NCI-H1105 treated with DMSO at 0.1 percent for 48 hours (cell line): ENCODE results near the gene ST3GAL6.

Experiments
- DNase-seq: peaks from one replicate; lab custom pipeline; 2025; lab: John Stamatoyannopoulos, UW

ST3GAL6 gene

DNA sequence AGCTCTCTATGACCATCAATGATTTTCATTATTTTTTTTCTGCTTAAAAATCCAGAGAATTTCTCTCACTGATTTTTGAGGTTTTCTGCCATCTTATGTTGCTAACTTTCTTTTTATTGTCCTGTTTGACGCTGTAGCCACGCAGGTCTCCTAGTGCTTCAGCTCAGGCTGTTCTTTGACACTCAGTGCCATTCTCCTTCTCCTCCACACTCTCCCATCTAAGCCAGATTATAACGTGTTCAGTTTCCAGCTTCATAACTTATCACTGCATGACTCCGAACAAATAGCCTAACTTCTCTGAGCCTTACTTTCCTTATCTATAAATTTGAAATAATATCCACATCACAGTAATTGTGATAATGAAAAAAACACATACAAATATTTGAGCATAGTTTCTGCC lies 22.8 kb upstream of the ST3GAL6 start:
- DNase-seq, result no peak

DNA sequence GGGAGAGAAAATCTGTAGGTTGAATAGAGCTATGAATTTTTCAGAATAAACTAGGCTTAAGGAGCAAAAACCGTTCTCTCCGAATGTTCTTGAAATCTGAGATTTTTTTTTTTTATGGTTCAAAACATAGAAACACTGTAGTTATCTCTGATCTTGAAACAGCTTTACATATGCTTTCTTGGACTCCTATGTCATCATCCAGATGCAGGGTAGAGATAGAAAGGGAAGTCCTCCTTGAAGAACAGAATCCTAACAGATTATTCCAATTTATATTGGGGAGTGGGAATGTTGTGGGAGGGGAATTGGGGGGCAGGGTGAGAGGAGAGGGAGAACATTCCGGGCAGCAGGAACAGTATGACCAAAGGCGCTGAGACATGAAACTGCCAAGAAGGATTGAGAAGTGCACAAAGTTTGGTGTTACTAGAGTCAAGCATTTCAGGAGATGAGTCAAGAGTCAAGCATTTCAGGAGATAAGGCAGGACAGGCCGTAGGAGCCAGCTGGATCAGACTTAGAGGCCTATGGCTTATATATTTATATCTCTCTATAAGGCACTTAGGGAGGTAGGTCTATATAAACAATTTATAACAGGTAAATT lies 21.9 kb upstream of the ST3GAL6 start:
- DNase-seq, result no peak

DNA sequence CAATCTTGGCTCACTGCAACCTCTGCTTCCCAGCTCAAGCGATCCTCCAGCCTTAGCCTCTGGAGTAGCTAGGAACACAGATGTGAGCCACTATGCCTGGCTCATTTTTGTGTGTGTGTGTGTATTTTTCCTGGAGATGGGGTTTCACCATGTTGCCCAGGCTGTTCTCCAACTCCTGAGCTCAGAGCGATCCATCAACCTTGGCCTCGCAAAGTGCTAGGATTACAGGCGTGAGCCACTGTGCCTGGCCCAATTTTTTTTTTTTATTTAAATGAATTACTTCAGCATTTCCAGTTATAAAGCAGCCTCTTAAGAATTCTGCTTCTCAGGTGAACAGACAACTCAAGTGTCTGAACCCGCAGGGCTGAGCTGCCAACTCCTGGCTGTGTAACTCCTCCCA lies 20.1 kb upstream of the ST3GAL6 start:
- DNase-seq, result no peak

DNA sequence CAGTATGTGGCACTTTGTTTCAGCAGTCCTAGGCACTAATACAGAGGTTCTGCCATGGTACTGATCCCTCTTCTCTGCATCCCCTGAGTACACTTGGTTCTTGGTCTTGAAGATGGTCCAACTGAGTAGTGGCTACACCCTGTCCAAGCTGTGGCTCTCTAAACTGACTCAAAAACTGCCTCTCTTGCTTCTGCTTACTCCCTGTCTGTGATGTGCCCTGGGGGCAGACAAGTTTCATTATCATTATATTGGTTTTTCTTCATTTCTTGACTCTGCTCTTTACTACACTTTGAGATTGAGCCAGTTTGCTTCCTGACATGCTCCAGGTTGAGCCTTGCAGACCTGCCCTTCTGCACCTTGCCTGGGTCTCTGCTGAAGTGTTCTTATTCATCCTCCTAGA lies 18.9 kb upstream of the ST3GAL6 start:
- DNase-seq, result no peak

DNA sequence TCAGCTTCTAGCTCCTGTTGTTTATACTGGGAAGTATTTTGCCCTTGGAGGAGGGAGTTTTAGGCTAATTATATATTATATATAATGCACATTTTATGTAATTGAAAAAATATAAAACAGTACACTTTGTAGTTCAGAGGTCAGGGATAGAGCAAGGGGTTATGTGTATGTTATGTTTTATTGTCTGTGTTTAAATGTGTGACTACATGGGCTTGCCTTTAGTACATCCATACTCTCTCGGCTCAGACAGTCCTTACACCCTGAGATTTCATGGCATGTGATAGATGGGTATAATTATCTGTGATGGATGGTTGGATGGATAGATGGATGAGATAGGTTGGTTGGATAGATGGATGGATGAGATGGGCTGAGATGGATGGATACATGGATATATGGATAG lies 17.4 kb upstream of the ST3GAL6 start:
- DNase-seq, result no peak

DNA sequence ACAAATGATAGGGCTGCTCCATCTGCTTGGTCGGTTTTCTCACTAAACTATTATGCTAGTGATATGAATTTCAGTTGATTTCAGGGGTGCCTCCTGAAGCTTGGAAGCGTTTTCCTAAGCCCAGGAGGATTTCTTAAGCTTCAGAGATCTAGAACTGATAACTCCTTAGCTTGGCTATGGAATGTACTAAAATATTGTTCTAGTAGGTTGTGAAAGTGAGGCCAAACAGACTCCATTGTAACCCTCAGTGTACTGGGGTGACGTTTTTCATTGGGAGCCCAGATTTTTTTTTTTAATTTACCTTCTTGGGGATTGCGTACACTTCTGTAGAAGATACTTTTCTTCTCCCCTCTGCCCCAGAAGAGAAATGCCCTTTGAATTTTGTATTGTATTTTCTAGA lies 17.0 kb upstream of the ST3GAL6 start:
- no peak for DNase-seq

DNA sequence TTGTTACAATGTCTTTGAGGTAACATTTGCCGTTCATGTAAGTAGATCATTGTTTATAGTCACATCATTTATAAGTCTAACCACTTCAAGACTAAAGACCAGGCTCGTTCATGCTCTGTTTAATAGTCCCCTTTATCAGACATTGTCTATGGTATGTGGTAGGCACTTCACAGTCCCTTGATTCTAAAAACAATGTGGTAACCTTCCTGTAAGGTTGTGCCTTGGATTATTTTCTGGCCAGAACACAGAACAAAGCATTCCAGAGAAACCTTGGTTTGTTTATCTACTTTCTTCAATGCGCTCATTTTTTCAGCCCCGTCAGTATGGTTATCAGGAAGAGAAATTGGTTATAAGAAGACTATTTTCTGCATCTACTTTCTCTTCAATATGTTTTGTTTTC lies 16.3 kb upstream of the ST3GAL6 start:
- no peak for DNase-seq

DNA sequence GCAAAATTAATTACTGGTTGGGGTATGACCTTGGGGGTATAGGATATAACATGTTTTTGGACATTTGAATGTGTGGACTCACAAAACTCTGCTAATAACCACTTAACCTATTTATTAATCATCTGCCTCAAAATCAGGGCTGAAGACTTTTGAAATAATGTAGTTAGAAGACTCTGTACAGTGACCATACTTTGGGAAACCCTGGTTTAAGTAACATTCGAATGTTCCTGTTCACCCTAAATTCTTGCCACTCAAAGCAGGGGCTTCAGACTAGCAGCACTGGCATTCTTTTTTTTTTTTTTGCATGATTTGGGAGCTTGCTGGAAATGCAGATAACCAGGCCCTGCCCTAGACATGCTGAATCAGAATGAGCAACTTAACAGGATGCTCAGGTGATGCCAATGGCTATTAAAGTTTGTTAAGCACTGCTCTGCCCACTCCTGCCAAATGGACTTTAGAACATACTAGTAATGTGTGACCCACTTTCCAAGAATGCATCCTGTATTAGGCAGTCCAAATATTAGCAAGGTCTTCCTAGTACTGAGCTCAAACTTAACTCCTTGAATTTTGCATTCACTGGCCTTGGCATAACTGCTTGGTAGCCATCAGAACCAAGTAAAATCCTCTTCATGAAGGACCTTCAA lies 12.7 kb upstream of the ST3GAL6 start:
- no peak for DNase-seq

DNA sequence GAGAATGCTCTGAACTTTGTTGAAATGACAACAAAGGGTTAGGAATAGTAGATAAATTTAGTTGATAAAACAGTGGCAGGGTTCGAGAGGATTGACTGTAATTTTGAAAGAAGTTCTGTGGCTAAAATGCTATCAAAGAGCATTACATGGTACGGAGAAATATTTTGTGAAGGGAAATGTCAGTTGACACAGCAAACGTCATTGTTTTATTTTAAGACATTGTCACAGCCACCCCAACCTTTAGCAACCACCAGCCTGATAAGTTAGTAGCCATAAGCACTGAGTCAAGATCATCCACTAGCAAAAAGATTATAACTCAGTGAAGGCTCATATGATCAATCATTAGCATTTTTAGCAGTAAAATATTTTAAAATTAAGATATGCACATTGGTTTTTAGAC lies 8.7 kb upstream of the ST3GAL6 start:
- DNase-seq, result no peak

DNA sequence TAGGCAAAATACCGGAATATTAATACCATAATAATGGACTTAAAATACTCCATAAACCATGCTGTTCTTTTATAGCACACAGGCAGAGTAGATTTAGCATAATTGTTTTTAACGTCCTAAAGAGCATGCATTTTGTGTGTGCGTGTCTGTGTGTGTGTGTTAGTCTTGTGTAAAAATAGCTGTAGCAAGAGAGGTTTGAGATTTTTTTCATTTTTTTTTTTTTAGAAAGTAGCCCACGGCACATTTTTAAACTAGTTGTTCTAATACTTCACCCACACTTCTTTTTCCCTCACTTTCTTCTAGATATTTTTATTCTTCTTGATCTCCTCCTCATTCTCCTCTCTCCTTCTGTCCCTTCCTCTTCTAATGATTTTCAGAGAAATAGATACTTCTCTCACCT lies 7.5 kb upstream of the ST3GAL6 start:
- no peak for DNase-seq

DNA sequence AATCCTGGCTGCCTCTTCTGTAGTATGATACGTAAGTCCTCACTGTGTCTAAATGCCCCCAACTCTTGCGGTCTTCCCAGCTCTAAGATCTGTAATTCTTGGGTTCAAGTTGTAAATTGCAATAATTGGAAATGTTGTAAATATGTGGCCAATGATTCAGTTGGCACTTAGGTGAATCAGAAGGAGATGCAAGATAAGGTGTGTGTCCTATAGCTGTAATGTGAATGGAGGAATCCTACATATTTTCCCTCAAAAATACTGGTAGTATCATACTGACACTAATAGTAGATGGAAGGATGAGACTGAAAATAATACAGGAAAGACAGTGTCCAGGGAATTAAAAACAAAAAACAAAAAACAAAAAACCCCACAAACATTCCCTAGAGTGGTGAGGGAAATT lies 3.5 kb upstream of the ST3GAL6 start:
- DNase-seq, result no peak

DNA sequence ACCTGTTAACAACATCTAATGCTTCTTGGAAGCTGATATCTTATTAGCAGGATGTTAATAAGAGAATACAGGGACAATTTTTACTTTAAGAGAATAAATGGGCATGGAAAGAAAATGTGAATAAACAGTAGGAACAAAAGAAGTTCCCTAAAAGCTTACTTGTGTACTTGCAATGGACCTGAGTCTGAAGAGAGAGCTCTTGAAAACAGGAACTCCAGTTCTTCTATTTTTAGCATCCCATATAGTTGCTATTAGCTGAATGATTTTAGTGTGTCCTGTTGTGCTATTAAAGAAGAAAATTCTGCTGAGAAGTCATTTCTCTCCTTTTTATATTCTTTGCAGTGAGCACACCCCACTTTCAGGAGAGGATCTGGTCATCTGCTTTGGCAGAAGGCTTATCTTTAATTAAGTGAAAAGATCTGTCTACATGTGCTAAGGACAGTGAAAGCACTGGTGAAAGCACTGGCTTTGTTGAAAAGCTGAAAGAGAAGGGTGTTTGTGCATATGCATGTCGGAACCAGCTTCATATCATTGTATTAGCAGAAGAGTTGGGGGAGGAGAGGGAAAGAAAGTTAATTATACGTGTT lies 1.4 kb upstream of the ST3GAL6 start:
- no peak for DNase-seq

DNA sequence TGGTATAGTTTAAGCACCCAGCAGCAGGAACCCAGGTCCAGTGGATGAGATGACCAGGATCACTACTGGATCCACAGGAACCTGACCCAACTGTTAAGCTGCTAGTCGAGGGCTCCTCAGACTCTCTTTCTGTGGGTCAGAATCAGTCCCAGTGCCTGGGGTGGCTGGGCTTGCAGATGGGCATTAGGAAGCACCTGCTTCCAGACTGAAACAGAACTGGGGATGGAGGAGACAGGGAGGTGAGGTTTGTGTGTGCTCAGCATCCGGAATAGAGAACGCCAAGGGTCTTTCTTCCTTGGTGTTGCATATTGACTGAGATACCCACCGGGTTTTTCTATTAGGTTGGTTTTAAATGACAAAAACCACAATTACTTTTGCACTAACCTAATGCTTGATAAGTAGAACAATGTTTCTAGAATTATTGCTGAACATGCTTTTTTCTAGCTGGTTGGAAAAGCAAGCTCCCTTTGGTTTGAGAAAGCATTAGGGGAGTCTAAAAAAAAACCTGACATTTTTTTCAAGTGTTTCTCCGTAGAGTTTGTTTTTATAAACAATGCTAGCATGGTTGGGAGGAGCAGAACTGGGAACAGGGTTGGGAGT lies 779 bp downstream of the ST3GAL6 start:
- DNase-seq, result no peak

DNA sequence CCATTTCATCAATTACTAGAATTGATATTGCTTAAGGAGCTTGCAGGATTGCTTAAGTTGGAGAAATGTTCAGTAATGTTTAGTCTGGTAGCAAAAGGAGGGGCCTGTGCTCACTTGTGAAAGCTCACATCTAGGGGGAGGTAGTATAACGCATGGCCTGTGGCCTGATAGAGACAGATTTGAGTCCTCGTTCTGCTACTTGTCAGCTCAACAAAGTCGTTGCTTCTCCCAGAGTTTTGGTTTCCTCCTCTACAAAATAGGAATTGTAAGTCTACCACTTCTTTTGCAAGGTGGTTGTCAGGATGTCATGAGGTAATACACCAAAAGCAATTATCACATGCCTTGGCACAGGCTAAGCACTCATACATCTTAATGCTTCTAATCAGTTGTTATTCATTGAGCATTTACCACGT lies 1.3 kb downstream of the ST3GAL6 start:
- DNase-seq, result no peak

DNA sequence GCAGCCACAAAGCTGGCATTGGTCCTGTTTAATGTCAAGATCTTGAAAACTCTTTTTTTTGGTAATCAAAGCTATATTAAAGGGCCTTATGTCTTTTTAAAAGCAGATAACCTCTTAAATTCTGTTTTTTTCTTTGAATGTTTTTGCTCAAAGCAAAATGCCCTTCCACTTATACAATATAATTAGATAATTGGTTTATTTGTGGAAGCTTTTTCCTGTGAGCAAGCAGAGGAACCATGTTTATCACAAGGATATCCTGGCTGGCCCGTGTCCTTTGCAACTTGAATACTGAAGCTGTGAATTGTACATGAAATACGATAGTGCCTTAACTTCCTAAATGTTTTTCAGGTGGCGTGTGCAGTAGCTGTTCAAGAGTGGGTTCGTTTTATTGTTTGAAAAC lies 2.6 kb downstream of the ST3GAL6 start:
- DNase-seq, result peak; percentile 17

DNA sequence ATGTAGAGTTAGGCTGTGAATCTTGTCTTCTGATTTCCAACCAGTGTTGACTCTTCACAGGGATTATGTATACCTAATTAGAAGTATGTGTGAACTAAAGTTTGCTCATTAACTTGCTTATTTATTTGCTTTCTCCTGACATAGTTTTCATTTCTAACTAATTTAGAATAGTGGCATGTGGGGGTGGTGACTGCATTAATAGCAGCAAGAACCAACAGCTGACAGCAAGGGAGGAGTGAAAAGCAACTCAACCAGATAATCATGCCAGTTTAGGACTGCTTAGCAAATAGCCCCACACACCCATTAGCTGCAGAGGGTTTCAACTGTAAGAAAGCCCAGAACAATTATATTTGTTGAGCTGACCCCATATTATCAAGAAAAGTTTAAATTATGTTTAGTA lies 3.8 kb downstream of the ST3GAL6 start:
- DNase-seq, result no peak

DNA sequence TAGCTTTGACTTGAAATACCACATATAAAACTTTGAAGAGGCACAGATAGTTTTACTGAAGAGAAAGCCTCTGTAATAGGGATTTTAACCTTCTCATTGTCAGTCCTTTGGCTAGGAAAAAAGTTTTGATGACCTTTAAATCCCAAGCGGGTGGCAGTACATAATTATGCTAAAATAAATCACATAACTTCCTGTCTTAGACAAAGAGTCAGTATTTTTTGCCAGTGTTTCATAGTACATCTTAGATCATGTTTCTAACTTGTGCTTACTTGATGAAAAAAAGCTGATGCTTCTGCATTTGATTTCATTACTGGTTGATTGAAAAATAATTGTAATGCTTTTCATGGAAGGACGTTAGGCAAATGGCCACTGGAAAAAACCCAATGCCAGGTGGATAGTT lies 5.8 kb downstream of the ST3GAL6 start:
- DNase-seq, result no peak

DNA sequence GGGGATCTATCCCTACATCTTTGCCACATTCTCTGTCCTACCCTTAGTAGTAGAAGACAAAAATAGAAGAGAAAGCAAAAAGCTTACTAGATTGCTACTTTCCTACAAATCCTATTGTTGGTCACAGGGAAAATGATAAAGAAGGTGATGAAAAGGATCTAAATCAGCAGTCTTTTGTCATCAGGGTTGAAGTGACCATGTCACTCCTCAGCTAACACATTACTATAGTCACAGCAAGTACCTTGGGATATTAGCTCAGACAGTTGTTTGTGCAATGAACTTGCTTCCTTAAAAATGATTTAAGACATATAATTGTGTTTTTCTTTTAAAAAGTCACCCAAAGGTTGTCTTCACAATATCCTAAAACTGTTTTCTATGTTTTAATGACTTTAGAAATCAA lies 6.3 kb downstream of the ST3GAL6 start:
- DNase-seq, result no peak

DNA sequence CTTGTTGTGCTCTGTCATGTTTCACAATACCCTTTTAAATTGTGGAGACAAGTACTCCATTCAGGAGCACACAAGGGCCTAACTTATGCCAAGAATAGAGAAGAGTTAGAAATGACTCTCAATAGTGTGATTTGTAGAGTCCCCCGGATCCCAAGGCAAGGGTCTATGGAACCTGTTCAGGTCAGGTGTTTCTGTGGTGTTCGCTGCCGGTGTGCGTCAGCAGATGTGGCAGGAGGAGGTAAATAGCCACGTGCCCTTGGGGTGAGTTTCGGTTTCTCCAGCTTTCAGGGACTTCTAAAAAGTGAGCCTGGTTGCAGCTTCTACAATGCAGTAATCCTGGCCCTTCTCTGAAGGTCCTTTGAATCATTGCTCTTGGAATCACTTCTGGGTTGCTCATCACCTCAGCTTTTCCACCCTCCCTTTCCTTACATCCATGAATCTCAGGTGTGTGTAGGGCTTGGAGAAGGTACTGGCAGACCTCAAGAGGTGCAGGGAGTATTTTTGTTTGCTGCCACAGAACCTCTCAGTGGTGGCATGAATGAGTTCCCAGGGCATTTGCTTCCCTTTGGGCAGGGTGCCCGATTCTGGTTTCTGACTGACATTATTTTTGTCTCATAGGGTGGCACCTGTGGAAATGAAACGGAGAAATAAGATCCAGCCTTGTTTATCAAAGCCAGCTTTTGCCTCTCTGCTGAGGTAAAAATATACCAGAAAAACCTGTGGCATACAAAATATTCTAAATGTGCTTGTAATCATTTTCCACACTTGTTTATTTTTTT lies 7.3 kb downstream of the ST3GAL6 start:
- no peak for DNase-seq

DNA sequence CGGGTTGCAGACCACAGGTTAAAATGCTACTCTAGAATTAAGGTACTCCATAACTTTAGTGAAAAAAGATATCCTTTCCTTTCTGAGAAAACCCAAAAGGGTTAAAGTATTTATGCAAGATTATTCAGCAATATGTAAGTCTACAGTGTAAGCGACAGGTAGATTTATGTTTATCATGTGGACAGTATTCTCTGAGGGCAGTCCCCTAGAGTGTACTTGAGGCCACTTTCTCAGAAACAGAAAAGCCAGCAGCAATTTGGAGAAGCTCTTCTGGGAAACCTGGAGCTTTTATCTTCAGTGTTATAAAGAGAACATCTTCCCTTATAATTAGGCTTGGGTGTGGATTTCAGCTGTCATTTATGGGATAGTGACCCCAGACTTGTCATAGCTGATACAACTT lies 8.9 kb downstream of the ST3GAL6 start:
- no peak for DNase-seq

DNA sequence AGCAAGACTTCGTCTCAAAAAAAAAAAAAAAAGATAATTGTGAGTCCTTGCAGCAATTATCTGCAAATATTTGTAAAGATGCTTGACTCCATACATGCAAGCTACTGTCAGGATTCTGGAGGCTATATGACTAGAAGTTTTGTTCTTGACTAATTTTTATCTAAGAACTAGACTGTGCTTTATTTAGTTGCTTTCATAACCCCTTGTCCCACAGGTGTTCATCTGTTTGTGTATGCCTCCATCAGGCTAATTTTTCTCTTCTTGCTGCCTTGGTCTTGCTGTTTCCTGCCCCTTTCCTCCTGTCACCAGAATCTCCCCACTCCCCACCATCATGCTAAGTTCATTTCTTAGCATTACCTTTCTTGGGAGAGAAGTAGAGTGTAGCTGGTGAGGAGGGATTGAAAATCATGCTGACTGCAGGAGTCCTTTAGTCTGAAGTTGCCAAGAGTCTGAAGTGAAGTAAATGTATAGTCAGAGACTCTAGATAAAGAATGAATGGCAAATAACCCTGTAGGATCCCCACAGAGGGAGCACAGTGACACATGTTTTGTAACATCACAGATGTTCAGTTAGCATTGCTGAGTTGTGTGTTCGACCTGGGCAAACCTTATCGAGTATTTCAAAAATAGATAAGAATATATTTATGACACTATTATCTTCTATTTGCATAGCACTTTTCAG lies 12.5 kb downstream of the ST3GAL6 start:
- DNase-seq, result no peak

DNA sequence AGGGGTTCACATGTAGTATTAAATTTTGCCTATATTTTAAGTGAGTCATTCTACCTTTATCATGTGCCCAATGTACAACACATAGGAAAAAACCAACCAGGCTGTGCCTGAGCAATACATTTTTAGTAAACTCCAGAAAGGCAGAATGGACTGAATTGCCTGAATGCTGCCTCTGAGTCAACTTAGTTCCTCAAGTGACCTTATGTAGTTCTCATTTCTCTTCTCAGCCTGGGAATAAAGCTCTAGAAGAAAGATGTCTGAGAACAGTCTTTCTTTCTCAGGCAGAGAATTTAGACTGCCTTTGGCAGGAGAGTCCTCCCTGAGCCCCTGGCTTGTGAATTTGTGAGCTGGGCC lies 13.0 kb downstream of the ST3GAL6 start:
- DNase-seq, result no peak
